Natural killer cell (primary cell): ENCODE measurements around the gene TYW1. TPM values are rescaled to one million over a fixed set of nuclear protein-coding genes. Genes with fewer than 3 reads are reported as not detected.
"Not testable (repeated sequence)": the region's sequence is repeated elsewhere in the genome, so short reads cannot be mapped to it uniquely, and the experiment has no call there.

Experiments
- ATAC-seq, 3 donors: fragments of 150-1000 bp in 2 of 3; fragments of 200-7000 bp in 1 of 3; cut with Tn5 transposase; 1 replicate in 1 of 3; 2 replicates in 2 of 3; pipeline ENCODE4 v1.10.0; 2021; ENCODE audit warnings: mild to moderate bottlenecking in 2 of 3, moderate library complexity in 2 of 3
- DNase-seq, 2 donors: peaks; one replicate each; pipeline versions ENCODE4 v3.0.0 to v3.0.0-alpha.2; 2013 to 2021; ENCODE audit warnings: mixed read lengths in 1 of 2
- H3K27ac ChIP-seq: one replicate; pipeline ENCODE4 v1.5.1; 2013; ENCODE audit warnings: mild to moderate bottlenecking, low read length
- H3K27me3 ChIP-seq: one replicate; pipeline ENCODE4 v1.6.1; 2013; ENCODE audit warnings: low read length; ENCODE audit not compliant: control insufficient read depth, insufficient read depth
- H3K36me3 ChIP-seq: one replicate; pipeline ENCODE4 v1.6.1; 2013; ENCODE audit warnings: low read length; ENCODE audit not compliant: control insufficient read depth, insufficient read depth
- H3K4me1 ChIP-seq: one replicate; pipeline ENCODE4 v1.6.1; 2013; ENCODE audit warnings: low read length; ENCODE audit not compliant: control insufficient read depth, insufficient read depth
- H3K4me3 ChIP-seq: one replicate; pipeline ENCODE4 v1.5.1; 2013; ENCODE audit warnings: low read length
- H3K9me3 ChIP-seq: one replicate; pipeline ENCODE4 v1.6.1; 2013; ENCODE audit warnings: low read length; ENCODE audit not compliant: control insufficient read depth, insufficient read depth
- H3K27ac Mint-ChIP-seq, 2 donors: one replicate each; pipeline ENCODE4 v1.8.0; 2022; ENCODE audit warnings: mild to moderate bottlenecking in 2 of 2, mixed read lengths in 2 of 2, moderate library complexity in 1 of 2
- H3K27me3 Mint-ChIP-seq, 2 donors: one replicate each; pipeline ENCODE4 v1.8.0; 2022; ENCODE audit warnings: low read depth in 2 of 2, mixed read lengths in 2 of 2
- H3K36me3 Mint-ChIP-seq: one replicate; pipeline ENCODE4 v1.8.0; 2022; ENCODE audit warnings: mixed read lengths
- H3K4me1 Mint-ChIP-seq, 2 donors: one replicate each; pipeline ENCODE4 v1.8.0; 2022; ENCODE audit warnings: mixed read lengths in 2 of 2
- H3K4me3 Mint-ChIP-seq: one replicate; pipeline ENCODE4 v1.8.0; 2022; ENCODE audit warnings: mild to moderate bottlenecking, moderate library complexity, mixed read lengths
- H3K9me3 Mint-ChIP-seq, 2 donors: one replicate each; pipeline ENCODE4 v1.8.0; 2022; ENCODE audit warnings: mixed read lengths in 2 of 2
- WGBS: methylation state at CpG from one replicate; pipeline ENCODE4 v1.1.7; 2013; ENCODE audit warnings: missing lambda C conversion rate; ENCODE audit not compliant: insufficient coverage; 5-methylcytosine and 5-hydroxymethylcytosine counted together
- intact Hi-C: fragments of 100-400 bp; cut with micrococcal nuclease; formaldehyde crosslinking; loops from one replicate; pipeline ENCODE4 v1.14.2; 2022
- total RNA-seq, 4 donors: library from RNA; stranded (reverse); fragments of 120-200 nt in 1 of 4; gene quantifications; one replicate each; pipeline versions ENCODE4 v1.2.3 to v1.2.4, GENCODE V29; 2013 to 2022

TYW1 gene
- total RNA-seq, 3 donors from 2014 or later (not counting 1 experiment from before 2014, with no cell fraction given): 16.6 to 27.0 (median 16.9) TPM

DNA sequence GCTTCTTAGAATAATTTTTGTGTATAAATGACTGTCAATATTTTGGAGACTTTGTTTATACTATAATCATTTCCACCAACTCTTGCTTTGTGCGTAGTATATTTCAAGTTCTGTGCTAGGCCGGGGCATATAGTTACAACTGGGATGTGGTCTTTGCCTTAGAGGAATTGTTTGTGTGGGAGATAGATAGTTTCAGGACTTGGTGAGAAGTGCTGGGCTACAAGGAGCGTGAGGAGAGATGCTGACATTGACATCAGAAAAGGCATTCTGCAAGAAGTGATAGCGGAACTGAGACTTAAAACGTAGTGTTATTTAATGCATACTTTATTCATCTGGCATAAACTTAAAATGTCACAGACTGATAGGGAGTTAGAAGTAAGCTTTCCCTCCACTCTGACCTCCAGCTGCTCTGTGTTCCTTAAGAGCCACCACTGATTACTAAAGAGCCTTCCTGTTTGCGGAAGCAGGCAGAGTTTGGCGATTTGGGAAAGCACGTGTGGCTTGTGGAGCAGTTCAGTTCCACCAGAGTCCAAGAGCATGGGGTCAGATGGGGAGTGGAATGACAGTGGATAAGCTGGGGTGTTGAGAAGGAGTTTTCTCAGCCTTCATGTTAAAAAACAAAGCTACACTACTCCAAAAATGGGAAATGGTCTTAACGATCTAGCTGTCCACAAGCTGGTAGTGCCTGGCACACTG lies 146.6 kb downstream of the TYW1 start:
- H3K27ac Mint-ChIP-seq, H3K27me3 Mint-ChIP-seq, DNase-seq, H3K9me3 ChIP-seq, H3K27ac ChIP-seq, H3K36me3 ChIP-seq, H3K27me3 ChIP-seq, H3K36me3 Mint-ChIP-seq, H3K4me3 ChIP-seq, H3K4me1 ChIP-seq, intact Hi-C loops, H3K9me3 Mint-ChIP-seq, H3K4me1 Mint-ChIP-seq, ATAC-seq, H3K4me3 Mint-ChIP-seq: not testable (repeated sequence)
- 88% methylated on average over 6 of the region's 9 CpGs for WGBS

GRCh38 chr7:67145581-67146193 lies 149.1 kb downstream of the TYW1 start:
- H3K27ac Mint-ChIP-seq, H3K36me3 Mint-ChIP-seq, H3K27me3 ChIP-seq, H3K27ac ChIP-seq, ATAC-seq, H3K27me3 Mint-ChIP-seq, H3K4me1 ChIP-seq, H3K9me3 ChIP-seq, H3K4me3 Mint-ChIP-seq, H3K9me3 Mint-ChIP-seq, H3K36me3 ChIP-seq, H3K4me3 ChIP-seq, intact Hi-C loops, DNase-seq, H3K4me1 Mint-ChIP-seq: not testable (repeated sequence)
- WGBS: 90% methylated on average over 2 of the region's 3 CpGs

DNA sequence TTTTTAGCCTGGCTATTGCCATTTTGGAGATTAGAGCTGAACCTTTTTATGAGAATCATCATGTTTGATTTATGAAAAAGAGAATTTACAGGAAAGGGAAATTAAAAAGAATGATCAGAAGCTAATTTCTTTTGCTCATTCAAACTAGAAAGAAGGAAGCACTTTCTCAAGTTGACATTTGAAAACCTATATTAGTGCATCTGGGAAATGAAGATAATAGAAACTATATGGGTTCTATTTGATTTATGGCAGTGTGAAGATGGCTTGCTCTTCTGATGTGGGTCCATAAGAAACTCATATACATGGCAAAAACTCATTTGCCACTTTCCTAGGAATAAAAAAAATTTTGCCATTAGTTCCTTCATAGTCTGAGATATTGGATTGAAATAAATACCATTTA lies 152.5 kb downstream of the TYW1 start:
- H3K27ac ChIP-seq, H3K4me3 ChIP-seq, H3K4me3 Mint-ChIP-seq, H3K9me3 Mint-ChIP-seq, ATAC-seq, H3K27ac Mint-ChIP-seq, H3K27me3 Mint-ChIP-seq, H3K27me3 ChIP-seq, intact Hi-C loops, DNase-seq, H3K36me3 Mint-ChIP-seq, H3K9me3 ChIP-seq, H3K36me3 ChIP-seq, H3K4me1 ChIP-seq: not testable (repeated sequence)
- peaks cover 7 to 11% of the 10 kb centered on the region in 2 donors for H3K4me1 Mint-ChIP-seq

GRCh38 chr7:67154374-67154773 lies 157.7 kb downstream of the TYW1 start:
- H3K27ac ChIP-seq, DNase-seq, H3K9me3 Mint-ChIP-seq, H3K4me1 ChIP-seq, H3K27ac Mint-ChIP-seq, H3K4me3 Mint-ChIP-seq, H3K36me3 Mint-ChIP-seq, H3K27me3 Mint-ChIP-seq, intact Hi-C loops, H3K4me3 ChIP-seq, ATAC-seq, H3K27me3 ChIP-seq, H3K36me3 ChIP-seq, H3K9me3 ChIP-seq: not testable (repeated sequence)
- H3K4me1 Mint-ChIP-seq: peaks cover 11 to 12% of the 10 kb centered on the region in 2 donors

DNA sequence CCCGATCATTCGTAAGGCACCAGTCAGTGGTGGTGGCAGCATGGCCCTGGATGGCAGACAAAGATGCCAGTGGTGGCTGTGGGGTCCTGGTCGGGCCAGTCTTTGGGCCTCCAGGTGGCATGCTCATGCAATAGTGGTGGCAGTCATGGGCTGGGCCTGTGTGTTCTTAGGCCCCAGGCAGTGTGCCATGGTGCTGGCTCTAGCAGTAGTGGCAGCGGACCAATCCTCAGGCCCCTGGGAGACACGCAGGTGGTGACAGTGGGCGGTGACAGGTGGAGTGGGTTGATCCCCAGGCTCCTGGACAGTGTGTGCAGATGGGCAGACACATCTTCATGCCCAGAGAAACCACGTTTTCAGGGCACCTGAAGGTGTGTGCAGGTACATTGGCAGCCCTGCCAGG lies 159.4 kb downstream of the TYW1 start:
- H3K9me3 Mint-ChIP-seq, ATAC-seq, H3K27me3 Mint-ChIP-seq, H3K4me3 Mint-ChIP-seq, H3K27ac ChIP-seq, H3K4me3 ChIP-seq, H3K9me3 ChIP-seq, H3K36me3 Mint-ChIP-seq, H3K36me3 ChIP-seq, H3K27me3 ChIP-seq, intact Hi-C loops, DNase-seq, H3K4me1 ChIP-seq, H3K27ac Mint-ChIP-seq: not testable (repeated sequence)
- 94% methylated on average over 7 of the region's 7 CpGs for WGBS
- peaks cover 11 to 12% of the 10 kb centered on the region in 2 donors for H3K4me1 Mint-ChIP-seq

DNA sequence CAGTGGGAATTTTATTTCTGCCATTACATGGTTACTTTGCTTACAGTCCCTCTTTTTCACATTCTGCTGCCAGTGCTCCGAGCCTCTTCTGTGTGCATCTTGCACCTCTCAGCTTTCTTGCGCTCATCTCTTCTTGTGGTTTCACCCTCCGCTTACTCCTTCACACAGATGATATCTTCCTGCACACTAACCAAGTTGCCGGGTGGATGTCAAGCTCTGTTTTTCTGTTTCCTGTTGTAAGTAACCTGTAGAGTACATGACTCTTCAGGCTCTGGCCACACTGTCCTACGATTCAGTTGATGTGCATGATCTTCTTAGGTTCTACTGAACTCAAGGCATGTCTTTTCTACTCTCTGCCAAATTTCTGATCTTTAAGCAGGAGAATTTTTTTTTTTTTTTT lies 166.7 kb downstream of the TYW1 start:
- H3K36me3 Mint-ChIP-seq, H3K4me3 ChIP-seq, H3K4me1 ChIP-seq, H3K9me3 ChIP-seq, H3K36me3 ChIP-seq, H3K27me3 Mint-ChIP-seq, H3K27me3 ChIP-seq, H3K9me3 Mint-ChIP-seq, intact Hi-C loops: not testable (repeated sequence)
- peak overlapping the region; percentile 70 for H3K27ac ChIP-seq
- H3K27ac Mint-ChIP-seq: peak overlapping the region; percentile 58 to 79
- H3K4me1 Mint-ChIP-seq: peaks cover 14 to 18% of the 10 kb centered on the region in 2 donors
- H3K4me3 Mint-ChIP-seq: peak overlapping the region; percentile 80
- WGBS: 0% methylated on average over 5 of the region's 5 CpGs
- DNase-seq: peak in 1 of 2 donors; percentile 68
- ATAC-seq: peak; percentile 88 to 97 (median 92)

DNA sequence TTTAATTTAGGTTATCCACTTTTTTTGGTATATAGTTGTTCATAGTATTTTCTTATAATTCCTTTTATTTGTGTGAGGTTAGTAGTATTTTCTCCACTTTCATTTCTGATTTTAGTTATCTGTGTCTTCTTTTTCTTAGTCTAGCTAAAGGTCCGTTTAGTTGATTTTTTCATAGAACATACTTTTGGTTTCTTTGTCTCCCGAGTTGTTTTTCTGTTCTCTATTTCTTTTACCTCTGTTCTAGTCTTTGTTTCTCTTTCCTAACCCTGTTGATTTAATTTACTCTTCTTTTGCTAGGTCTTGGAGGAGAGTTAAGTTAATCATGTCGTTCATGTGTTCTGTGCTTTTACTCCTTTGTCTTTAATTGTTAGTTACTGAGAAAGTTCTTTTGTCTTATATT lies 174.5 kb downstream of the TYW1 start:
- H3K27ac ChIP-seq, intact Hi-C loops, H3K36me3 Mint-ChIP-seq, H3K9me3 ChIP-seq, ATAC-seq, H3K4me3 ChIP-seq, H3K4me1 Mint-ChIP-seq, H3K27me3 ChIP-seq, H3K27me3 Mint-ChIP-seq, H3K4me3 Mint-ChIP-seq, H3K4me1 ChIP-seq, H3K9me3 Mint-ChIP-seq, H3K36me3 ChIP-seq, DNase-seq: not testable (repeated sequence)
- 100% methylated on average over 1 of the region's 3 CpGs for WGBS
- H3K27ac Mint-ChIP-seq: peak overlapping the region in 1 of 2 donors; percentile 41
